ENCODE results near the gene FOXG1. TPM values are rescaled to one million over a fixed set of nuclear protein-coding genes. Genes with fewer than 3 reads are reported as not detected.

The FOXG1 gene
- polyA plus RNA-seq, 1 experiment = not detected

DNA sequence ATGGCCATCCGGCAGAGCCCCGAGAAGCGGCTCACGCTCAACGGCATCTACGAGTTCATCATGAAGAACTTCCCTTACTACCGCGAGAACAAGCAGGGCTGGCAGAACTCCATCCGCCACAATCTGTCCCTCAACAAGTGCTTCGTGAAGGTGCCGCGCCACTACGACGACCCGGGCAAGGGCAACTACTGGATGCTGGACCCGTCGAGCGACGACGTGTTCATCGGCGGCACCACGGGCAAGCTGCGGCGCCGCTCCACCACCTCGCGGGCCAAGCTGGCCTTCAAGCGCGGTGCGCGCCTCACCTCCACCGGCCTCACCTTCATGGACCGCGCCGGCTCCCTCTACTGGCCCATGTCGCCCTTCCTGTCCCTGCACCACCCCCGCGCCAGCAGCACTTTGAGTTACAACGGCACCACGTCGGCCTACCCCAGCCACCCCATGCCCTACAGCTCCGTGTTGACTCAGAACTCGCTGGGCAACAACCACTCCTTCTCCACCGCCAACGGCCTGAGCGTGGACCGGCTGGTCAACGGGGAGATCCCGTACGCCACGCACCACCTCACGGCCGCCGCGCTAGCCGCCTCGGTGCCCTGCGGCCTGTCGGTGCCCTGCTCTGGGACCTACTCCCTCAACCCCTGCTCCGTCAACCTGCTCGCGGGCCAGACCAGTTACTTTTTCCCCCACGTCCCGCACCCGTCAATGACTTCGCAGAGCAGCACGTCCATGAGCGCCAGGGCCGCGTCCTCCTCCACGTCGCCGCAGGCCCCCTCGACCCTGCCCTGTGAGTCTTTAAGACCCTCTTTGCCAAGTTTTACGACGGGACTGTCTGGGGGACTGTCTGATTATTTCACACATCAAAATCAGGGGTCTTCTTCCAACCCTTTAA is 1.5 kb downstream of the FOXG1 start:
- TF ChIP-seq, protein P1, sequence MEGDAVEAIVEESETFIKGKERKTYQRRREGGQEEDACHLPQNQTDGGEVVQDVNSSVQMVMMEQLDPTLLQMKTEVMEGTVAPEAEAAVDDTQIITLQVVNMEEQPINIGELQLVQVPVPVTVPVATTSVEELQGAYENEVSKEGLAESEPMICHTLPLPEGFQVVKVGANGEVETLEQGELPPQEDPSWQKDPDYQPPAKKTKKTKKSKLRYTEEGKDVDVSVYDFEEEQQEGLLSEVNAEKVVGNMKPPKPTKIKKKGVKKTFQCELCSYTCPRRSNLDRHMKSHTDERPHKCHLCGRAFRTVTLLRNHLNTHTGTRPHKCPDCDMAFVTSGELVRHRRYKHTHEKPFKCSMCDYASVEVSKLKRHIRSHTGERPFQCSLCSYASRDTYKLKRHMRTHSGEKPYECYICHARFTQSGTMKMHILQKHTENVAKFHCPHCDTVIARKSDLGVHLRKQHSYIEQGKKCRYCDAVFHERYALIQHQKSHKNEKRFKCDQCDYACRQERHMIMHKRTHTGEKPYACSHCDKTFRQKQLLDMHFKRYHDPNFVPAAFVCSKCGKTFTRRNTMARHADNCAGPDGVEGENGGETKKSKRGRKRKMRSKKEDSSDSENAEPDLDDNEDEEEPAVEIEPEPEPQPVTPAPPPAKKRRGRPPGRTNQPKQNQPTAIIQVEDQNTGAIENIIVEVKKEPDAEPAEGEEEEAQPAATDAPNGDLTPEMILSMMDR (IDR thresholded peaks at IDR 0.05; ENCODE audit: insufficient read depth, low read depth, low read length) = no peak
- Histone ChIP-seq H3K27me3 (ENCODE audit: control insufficient read depth, insufficient read depth, low read length) (peaks cover 32% of the 10 kb centered on the region), H3K36me3 (ENCODE audit: control insufficient read depth, insufficient read depth, low read length) (no peaks in the 10 kb centered on the region), H3K4me3 (ENCODE audit: low read depth, low read length) (no peak overlapping the region)
- no peak for DNase-seq (ENCODE audit: low read depth)
- CTCF ChIA-PET = interaction anchor here (1.1 to 1.7 kb wide), 2 partner anchors 10 to 13 kb away, joined by 4 to 7 read pairs; no protein-coding TSS in a partner anchor
- POLR2A ChIA-PET = no interaction called here

DNA sequence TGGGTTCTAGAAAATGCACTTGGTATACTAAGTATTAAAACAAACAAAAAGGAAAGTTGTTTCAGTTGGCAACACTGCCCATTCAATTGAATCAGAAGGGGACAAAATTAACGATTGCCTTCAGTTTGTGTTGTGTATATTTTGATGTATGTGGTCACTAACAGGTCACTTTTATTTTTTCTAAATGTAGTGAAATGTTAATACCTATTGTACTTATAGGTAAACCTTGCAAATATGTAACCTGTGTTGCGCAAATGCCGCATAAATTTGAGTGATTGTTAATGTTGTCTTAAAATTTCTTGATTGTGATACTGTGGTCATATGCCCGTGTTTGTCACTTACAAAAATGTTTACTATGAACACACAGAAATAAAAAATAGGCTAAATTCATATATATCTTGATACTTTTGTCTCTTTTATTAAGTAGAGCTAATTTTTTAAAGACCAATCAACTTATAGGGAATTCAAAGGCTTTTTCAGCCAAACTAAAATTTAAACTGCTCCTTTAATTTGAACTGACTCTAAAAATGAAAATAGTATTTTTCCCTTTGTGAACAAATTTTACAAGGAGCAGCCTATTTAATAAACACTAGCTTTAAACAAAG is 2.8 kb downstream of the FOXG1 start:
- POLR2A ChIA-PET = no interaction called here
- TF ChIP-seq, protein P1 (IDR thresholded peaks at IDR 0.05; ENCODE audit: insufficient read depth, low read depth, low read length) = no peak
- CTCF ChIA-PET = interaction anchor here (1.7 kb wide), 1 partner anchor 8 kb away, joined by 5 read pairs; no protein-coding TSS in a partner anchor
- Histone ChIP-seq H3K4me3 (ENCODE audit: low read depth, low read length) (no peak overlapping the region), H3K27me3 (ENCODE audit: control insufficient read depth, insufficient read depth, low read length) (peaks cover 41% of the 10 kb centered on the region), H3K36me3 (ENCODE audit: control insufficient read depth, insufficient read depth, low read length) (no peaks in the 10 kb centered on the region)
- DNase-seq (ENCODE audit: low read depth) = no peak

DNA sequence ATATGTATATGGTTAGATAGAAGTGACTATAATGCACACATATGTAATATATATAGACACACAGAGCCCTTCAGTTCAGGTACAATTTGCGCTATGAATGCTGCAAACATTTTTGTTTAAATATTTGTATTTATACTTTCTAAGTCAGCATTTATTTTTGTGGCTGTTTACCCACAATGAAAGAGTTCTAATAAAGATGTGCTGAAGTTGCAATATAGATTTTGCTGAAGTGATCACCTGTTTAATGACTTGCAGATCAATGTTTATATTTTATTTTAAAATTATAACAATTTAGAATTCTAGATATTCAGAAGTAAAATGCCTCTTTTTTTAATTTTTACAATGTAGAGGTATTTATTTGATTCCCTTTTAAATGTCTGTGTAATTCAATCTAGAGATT is 3.5 kb downstream of the FOXG1 start:
- Histone ChIP-seq H3K36me3 (ENCODE audit: control insufficient read depth, insufficient read depth, low read length) (no peaks in the 10 kb centered on the region), H3K27me3 (ENCODE audit: control insufficient read depth, insufficient read depth, low read length) (peaks cover 43% of the 10 kb centered on the region), H3K4me3 (ENCODE audit: low read depth, low read length) (no peak overlapping the region)
- POLR2A ChIA-PET = no interaction called here
- no peak for DNase-seq (ENCODE audit: low read depth)
- TF ChIP-seq, protein P1 (IDR thresholded peaks at IDR 0.05; ENCODE audit: insufficient read depth, low read depth, low read length) = no peak
- CTCF ChIA-PET = interaction anchor here (1.0 to 1.7 kb wide), 2 partner anchors 9 to 450 kb away, joined by 3 to 5 read pairs; no protein-coding TSS in a partner anchor

DNA sequence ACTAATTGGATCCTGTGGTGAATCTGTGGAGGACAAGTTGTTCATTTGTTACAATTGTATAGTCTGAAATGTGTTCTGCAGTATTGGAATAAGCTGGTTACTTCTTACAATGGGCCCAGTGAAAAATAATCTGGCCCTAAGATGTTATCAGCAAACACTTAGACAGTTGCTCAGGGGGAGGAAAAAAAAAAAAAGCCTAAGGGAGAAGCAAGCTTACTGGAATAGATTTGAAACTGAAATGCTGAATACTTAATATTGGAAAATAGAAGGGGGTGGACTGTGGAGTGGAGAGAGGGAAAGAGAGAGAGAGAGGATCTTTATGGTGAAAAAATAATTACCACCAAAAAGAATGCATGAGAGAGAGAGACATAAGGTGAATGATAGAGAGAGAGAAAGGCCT is 4.0 kb downstream of the FOXG1 start:
- no peak for DNase-seq (ENCODE audit: low read depth)
- ChIA-PET POLR2A (no interaction called here), CTCF (interaction anchor here (0.6 to 1.7 kb wide), 3 partner anchors 10 to 1678 kb away, joined by 3 to 5 read pairs (median 3); no protein-coding TSS in a partner anchor)
- TF ChIP-seq, protein P1 (IDR thresholded peaks at IDR 0.05; ENCODE audit: insufficient read depth, low read depth, low read length) = no peak
- no peak overlapping the region for H3K4me3 ChIP-seq (ENCODE audit: low read depth, low read length)
- peaks cover 42% of the 10 kb centered on the region for H3K27me3 ChIP-seq (ENCODE audit: control insufficient read depth, insufficient read depth, low read length)
- H3K36me3 ChIP-seq (ENCODE audit: control insufficient read depth, insufficient read depth, low read length) = no peaks in the 10 kb centered on the region

DNA sequence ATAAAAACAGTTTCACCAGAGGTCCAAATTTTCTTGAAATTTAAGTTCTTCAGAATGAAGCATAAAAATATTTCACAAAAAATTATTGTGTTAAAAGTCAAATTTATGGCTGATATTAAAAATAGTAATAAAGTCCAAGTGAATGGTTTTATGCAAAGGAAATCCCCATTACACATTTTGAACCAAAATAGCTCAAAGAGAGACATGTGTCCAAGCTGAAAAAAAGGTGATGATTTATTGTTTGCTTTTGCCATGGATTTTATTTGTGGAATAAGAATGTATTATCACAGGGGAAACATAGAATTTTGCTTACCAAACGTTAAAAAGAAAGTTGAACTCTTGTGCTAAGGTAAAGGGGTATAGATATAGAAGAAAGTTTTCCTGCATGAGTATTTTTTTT is 4.6 kb downstream of the FOXG1 start:
- CTCF ChIA-PET = interaction anchor here (0.6 to 1.7 kb wide), 2 partner anchors 10 to 1677 kb away, joined by 3 to 5 read pairs; no protein-coding TSS in a partner anchor
- POLR2A ChIA-PET = no interaction called here
- Histone ChIP-seq H3K27me3 (ENCODE audit: control insufficient read depth, insufficient read depth, low read length) (peaks cover 37% of the 10 kb centered on the region), H3K4me3 (ENCODE audit: low read depth, low read length) (no peak overlapping the region), H3K36me3 (ENCODE audit: control insufficient read depth, insufficient read depth, low read length) (no peaks in the 10 kb centered on the region)
- no peak for DNase-seq (ENCODE audit: low read depth)
- TF ChIP-seq, protein P1 (IDR thresholded peaks at IDR 0.05; ENCODE audit: insufficient read depth, low read depth, low read length) = no peak
